Measurements from ENCODE around the gene RAI1.

Gene RAI1

GRCh38 chr17:17815062-17815406 is 133.8 kb downstream of the RAI1 start:
- DNase-seq (ENCODE audit: low spot score) = no peak

DNA sequence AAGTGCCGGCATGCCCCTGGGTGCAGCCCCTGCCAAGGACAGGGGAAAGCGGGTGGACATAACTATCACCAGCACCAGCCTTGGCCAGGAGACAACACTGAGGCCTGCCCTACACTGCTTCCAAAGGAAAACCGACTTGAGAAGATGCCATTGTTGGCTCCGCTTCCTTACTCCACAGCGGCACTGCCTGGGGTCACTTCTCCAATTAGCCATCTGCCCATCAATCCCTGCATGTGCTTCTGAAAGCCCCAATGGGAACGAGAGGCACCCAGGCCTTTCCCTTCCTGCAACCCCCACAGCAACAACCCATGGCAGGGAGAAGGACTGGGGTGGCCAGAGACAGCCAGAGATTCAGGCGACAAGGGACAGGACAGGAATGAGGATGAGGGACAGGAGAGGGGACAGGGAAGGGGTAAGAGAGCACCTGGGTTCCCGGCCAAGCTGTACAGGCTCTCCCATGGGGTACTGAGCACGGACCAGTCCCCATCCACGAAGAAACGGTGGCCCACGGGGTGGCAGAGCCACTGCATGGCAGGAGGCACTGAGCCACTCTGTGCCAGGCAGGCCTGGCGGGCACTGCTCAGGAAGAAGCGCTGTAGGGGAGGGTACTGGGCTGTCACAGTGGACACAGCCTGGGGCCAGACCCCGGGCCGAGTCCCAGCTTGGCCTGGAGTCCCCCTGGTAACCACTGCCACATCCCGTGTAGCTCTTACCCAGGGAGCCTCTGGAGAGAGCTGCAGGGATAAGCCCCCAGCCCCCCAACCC is 134.4 kb downstream of the RAI1 start:
- no peak for DNase-seq (ENCODE audit: low spot score)

- DNase-seq (ENCODE audit: low spot score) = no peak
Measured at GRCh38 chr17:17816240-17816814, 135.1 kb downstream of the RAI1 start.

DNA sequence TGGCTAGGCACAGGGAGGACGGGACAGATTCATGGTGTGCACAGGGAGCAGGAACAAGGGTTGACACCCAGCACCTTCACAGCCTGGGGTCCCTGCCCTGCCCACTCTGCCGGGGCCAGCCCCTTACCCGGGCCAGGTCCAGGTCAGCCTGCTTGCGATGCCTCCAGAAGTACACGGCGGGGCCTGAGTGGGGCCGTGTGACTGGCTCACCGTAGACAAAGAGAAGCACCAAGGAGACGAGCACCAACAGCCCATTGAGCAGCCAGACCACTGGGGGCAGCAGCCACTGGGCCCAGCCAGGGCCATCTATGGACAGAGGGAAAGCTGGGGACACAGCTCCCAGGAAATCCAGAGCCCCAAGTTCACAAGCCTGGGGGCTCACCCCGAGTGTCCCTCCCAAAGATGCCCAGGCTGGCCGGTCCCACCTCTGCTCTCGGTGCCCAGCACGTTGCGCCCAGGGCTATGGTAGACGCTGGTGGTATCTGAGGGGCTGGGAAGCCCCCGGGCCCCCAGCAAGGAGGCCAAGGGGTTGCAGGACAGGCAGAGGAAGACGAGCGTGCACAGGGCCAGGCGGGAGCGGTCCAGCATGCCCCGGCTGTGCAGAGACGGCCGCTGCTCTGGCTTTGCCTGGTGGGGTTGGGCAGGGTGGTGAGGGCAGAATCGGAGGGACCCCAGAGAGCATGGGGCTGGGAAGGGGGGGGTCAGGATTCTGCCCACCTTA is 135.7 kb downstream of the RAI1 start:
- no peak for DNase-seq (ENCODE audit: low spot score)

GRCh38 chr17:17817552-17817947 is 136.3 kb downstream of the RAI1 start:
- no peak for DNase-seq (ENCODE audit: low spot score)

DNA sequence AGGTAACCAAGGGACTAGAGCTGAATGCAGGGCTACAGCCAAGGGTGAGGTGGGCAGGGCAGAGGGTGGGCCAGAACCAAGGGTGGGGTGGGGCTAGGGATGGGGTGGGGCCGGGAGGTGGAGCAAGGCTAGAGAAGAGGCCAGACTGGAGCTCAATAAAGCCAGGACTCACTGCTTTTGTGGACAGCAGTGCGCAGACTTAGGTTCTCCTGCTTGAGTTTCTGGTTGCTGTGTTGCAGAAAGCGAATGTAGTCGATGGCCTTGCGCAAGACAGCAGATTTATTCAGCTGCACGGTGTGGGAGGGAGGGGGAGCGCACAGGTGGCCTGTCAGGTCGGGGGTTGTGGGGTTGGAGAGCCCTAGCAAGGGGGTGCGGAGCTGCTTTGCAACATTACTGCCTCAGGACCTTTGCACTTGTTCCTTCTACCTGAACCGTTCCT is 136.8 kb downstream of the RAI1 start:
- no peak for DNase-seq (ENCODE audit: low spot score)

- DNase-seq (ENCODE audit: low spot score) = no peak
Measured at GRCh38 chr17:17819111-17819510, 137.9 kb downstream of the RAI1 start.

GRCh38 chr17:17819561-17819995 is 138.3 kb downstream of the RAI1 start:
- DNase-seq (ENCODE audit: low spot score) = peak; percentile 74

- no peak for DNase-seq (ENCODE audit: low spot score)
Measured at GRCh38 chr17:17820046-17820445, 138.8 kb downstream of the RAI1 start.

DNA sequence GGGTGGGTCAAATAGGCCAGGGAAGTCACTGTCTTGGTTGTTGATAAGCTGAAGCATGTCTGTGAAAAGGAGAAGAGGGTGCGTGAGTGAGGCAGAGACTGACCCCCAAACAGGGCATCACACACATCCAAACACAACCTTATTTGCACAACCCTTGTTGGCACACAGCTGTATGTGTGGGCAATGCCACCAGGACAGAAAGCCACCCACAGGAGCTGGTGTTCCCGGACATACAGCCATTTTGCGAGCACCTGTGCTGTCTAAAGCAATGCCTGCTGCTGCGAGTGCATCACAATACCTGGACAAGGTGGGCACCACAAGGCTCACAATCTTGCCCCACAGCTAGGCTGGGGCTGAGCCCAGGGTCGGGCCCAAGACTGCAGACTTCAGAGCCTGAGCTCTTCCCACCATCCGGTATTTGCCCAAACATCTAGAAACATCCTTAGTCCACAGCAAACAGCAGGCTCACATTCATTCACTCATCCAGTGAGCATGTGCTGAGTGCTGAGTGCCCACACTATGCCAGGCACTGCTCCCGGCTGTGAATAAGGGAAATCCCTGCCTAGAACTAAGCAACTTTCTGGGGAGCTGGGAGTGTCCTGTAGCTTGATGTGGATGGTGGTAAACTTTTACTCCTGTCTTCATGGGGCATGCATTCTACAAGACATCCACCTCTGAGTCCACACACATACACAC is 139.4 kb downstream of the RAI1 start:
- DNase-seq (ENCODE audit: low spot score) = no peak

- DNase-seq (ENCODE audit: low spot score) = no peak
Measured at GRCh38 chr17:17822189-17822588, 140.9 kb downstream of the RAI1 start.

- DNase-seq (ENCODE audit: low spot score) = no peak
Measured at GRCh38 chr17:17822616-17823015, 141.4 kb downstream of the RAI1 start.

GRCh38 chr17:17823433-17824118 is 142.3 kb downstream of the RAI1 start:
- peak; percentile 81 for DNase-seq (ENCODE audit: low spot score)

DNA sequence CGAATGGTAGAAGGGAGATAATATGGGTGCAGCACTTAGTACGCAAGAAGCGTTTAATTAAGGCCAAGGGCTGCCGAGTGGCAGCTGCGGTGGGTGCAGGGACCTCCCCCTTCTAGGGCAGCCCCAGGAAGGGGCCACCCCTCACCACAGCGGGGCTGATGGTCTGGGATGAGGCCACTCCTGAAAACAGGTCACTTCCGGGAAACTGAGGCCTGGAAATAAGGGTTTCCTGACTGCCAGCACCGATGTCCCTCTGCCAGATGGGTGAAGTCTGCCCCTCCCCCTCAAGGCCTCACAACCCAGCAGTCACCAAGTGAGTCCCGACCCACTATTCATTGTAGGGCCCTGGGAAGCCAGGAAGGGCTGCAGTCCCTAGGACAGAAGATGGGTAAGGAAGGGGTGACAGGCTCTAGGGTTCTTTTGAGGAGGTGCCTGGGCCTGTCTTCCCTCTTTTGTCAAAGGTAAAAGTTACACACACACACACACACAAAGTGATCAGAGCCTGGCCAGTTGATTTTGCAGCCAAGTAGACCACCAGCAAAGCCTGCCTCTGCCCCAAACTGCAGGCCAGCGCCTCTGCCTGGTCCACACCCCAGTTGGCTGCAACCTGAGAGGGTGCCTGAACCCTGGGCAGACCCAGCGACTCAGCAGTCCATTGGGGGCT is 143.0 kb downstream of the RAI1 start:
- no peak for DNase-seq (ENCODE audit: low spot score)

DNA sequence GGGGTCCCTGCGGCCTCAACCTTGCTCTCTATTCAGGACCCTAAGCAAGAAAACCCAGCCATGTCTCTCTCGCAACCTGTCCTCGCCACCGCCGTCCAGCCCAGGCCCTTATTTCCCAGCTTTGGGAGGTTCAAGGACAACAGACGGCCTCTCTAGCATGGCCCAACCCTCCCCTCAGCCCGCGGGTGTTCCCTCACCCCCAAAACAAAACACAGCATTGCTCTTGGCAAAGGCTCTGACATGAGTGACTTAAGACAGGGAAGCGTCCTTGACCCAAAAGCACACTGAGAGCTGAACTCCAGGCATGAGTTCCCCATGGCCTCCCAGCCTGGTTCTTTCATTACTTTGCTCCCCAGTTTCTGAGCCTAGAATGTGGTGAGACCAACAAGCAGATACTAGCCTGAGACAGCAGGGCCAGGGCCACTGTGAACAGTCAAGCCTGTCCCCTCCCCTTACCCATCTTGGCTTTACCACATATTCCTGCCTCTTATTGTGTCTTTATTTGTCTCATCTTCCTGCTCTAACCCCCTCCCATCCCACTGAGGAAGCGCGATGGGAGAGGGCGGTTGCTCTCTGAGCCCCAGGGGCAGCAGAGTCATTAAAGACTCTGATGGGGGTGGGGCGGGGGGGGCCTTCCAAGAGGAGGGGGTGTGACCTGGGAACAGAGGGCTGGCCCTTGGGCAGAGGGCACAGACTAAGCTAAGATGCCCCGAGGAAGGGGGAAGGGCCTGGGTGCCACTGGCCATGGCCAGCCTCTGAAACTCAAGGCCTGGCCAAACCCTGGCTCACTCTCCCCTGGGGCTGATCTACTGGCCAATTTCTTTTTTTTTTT is 143.7 kb downstream of the RAI1 start:
- DNase-seq (ENCODE audit: low spot score) = no peak

- no peak for DNase-seq (ENCODE audit: low spot score)
Measured at GRCh38 chr17:17826342-17826713, 145.1 kb downstream of the RAI1 start.

GRCh38 chr17:17826942-17827785 is 145.9 kb downstream of the RAI1 start:
- no peak for DNase-seq (ENCODE audit: low spot score)

- DNase-seq (ENCODE audit: low spot score) = no peak
Measured at GRCh38 chr17:17827826-17828621, 146.8 kb downstream of the RAI1 start.

DNA sequence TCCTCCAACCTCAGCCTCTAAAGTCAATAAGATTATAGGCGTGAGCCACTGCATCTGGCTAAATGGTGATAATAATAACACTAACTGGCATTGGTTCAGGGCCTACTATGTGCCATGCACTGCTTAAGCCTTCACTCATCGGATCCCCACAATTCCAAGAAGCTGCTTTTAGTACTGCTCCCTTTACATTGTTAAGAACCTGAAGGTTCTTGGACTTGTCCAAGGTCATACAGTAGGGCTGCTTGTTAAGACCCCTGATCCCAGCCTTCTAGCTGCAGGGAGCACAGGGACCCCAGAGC is 149.0 kb downstream of the RAI1 start:
- no peak for DNase-seq (ENCODE audit: low spot score)
